H4 (cell line): ENCODE data around the gene AKAP6. TPM values are rescaled to one million over a fixed set of nuclear protein-coding genes. Genes with fewer than 3 reads are reported as not detected.
A peak's percentile ranks its signal among the peaks of the same experiment; 100 is the strongest.
"Not testable (repeated sequence)": the region's sequence is repeated elsewhere in the genome, so short reads cannot be mapped to it uniquely, and the experiment has no call there.

ENCODE experiments used
- DNase-seq: peaks from one replicate; pipeline ENCODE4 v3.0.0-alpha.2; 2015; ENCODE audit warnings: low spot score
- total RNA-seq: library from RNA; depleted of rRNA; stranded (reverse); fragments of >200 nt; shearing (Covaris generic); gene quantifications from 2 replicates; pipeline ENCODE4 v1.2.3, GENCODE V29; 2014

AKAP6 gene
- total RNA-seq, 1 experiment from 2014 or later = 38.6 TPM

- DNase-seq = no peak
These were observed 409.2 kb downstream of the AKAP6 start for GRCh38 chr14:32738206-32738871.

- DNase-seq = no peak
These were observed 415.8 kb downstream of the AKAP6 start for GRCh38 chr14:32744811-32745445.

GRCh38 chr14:32754209-32754608 is 425.1 kb downstream of the AKAP6 start:
- no peak for DNase-seq

GRCh38 chr14:32756173-32756572 is 427.1 kb downstream of the AKAP6 start:
- DNase-seq = no peak

- no peak for DNase-seq
These were observed 427.7 kb downstream of the AKAP6 start for GRCh38 chr14:32756775-32757174.

- no peak for DNase-seq
These were observed 428.5 kb downstream of the AKAP6 start for GRCh38 chr14:32757568-32757967.

GRCh38 chr14:32761381-32761968 is 432.4 kb downstream of the AKAP6 start:
- no peak for DNase-seq

GRCh38 chr14:32762886-32763285 is 433.8 kb downstream of the AKAP6 start:
- no peak for DNase-seq

GRCh38 chr14:32763673-32764072 is 434.6 kb downstream of the AKAP6 start:
- DNase-seq = no peak

GRCh38 chr14:32764131-32764530 is 435.0 kb downstream of the AKAP6 start:
- no peak for DNase-seq

GRCh38 chr14:32770422-32770821 is 441.3 kb downstream of the AKAP6 start:
- no peak for DNase-seq

- no peak for DNase-seq
These were observed 445.1 kb downstream of the AKAP6 start for GRCh38 chr14:32774214-32774613.

GRCh38 chr14:32779840-32780239 is 450.7 kb downstream of the AKAP6 start:
- peak; percentile 9 for DNase-seq

GRCh38 chr14:32784405-32784804 is 455.3 kb downstream of the AKAP6 start:
- DNase-seq = no peak

- DNase-seq = no peak
These were observed 456.5 kb downstream of the AKAP6 start for GRCh38 chr14:32785585-32785984.

- DNase-seq = no peak
These were observed 457.8 kb downstream of the AKAP6 start for GRCh38 chr14:32786886-32787285.

GRCh38 chr14:32793033-32793432 is 463.9 kb downstream of the AKAP6 start:
- DNase-seq = not testable (repeated sequence)

- no peak for DNase-seq
These were observed 471.2 kb downstream of the AKAP6 start for GRCh38 chr14:32800320-32800719.

GRCh38 chr14:32802295-32802694 is 473.2 kb downstream of the AKAP6 start:
- no peak for DNase-seq

GRCh38 chr14:32805979-32806378 is 476.9 kb downstream of the AKAP6 start:
- DNase-seq = no peak

GRCh38 chr14:32808644-32809043 is 479.5 kb downstream of the AKAP6 start:
- DNase-seq = peak; percentile 55

- no peak for DNase-seq
These were observed 480.2 kb downstream of the AKAP6 start for GRCh38 chr14:32809255-32809654.

GRCh38 chr14:32813401-32813800 is 484.3 kb downstream of the AKAP6 start:
- DNase-seq = no peak
